ENCODE measurements around the gene TMEM134. TPM values are rescaled to one million over a fixed set of nuclear protein-coding genes. Genes with fewer than 3 reads are reported as not detected.
"Not testable (repeated sequence)": the region's sequence is repeated elsewhere in the genome, so short reads cannot be mapped to it uniquely, and the experiment has no call there.

TMEM134 gene
- total RNA-seq, 4 donors from 2014 or later, result 49.2 to 184 (median 96.6) TPM

DNA sequence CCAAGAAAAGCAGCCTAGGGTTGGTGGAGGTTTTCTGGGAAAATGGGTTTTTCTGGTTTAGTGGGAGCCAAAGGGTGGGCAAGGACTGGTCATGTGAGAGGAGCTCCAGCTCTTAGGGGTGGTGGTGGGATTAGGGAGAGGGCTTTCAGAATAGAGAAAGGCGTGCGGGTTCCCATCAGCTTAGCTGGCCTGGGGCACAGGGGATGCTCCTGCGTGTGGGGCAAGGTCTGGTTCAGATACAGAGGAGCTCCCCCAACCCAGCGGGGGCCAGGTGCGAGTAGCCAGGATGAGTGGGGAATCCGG is 644 bp downstream of the TMEM134 start:
- 3% methylated on average over 6 of the region's 6 CpGs for WGBS, 2 donors
- TF ChIP-seq, protein P1, sequence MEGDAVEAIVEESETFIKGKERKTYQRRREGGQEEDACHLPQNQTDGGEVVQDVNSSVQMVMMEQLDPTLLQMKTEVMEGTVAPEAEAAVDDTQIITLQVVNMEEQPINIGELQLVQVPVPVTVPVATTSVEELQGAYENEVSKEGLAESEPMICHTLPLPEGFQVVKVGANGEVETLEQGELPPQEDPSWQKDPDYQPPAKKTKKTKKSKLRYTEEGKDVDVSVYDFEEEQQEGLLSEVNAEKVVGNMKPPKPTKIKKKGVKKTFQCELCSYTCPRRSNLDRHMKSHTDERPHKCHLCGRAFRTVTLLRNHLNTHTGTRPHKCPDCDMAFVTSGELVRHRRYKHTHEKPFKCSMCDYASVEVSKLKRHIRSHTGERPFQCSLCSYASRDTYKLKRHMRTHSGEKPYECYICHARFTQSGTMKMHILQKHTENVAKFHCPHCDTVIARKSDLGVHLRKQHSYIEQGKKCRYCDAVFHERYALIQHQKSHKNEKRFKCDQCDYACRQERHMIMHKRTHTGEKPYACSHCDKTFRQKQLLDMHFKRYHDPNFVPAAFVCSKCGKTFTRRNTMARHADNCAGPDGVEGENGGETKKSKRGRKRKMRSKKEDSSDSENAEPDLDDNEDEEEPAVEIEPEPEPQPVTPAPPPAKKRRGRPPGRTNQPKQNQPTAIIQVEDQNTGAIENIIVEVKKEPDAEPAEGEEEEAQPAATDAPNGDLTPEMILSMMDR (IDR thresholded peaks at IDR 0.05), result no peak

GRCh38 chr11:67468056-67468455 is 995 bp downstream of the TMEM134 start:
- peaks cover 0 to 13% (median 0%) of the 10 kb centered on the region in 3 donors for H3K36me3 ChIP-seq
- WGBS, 2 donors, result 27 to 50% methylated on average over 5 of the region's 5 CpGs
- peaks cover 4 to 59% (median 33%) of the 10 kb centered on the region in 4 donors for H3K4me1 ChIP-seq
- peak overlapping the region; percentile 82 to 98 (median 86) for H3K4me3 ChIP-seq
- no peaks in the 10 kb centered on the region for H3K27me3 ChIP-seq
- peak overlapping the region; percentile 82 to 93 (median 90) for H3K27ac ChIP-seq
- TF ChIP-seq, protein P1 (IDR thresholded peaks at IDR 0.05), result no peak
- TF ChIP-seq POLR2A (IDR thresholded peaks at IDR 0.05) (no peak), EP300 (IDR thresholded peaks at IDR 0.05) (no peak)
- no peaks in the 10 kb centered on the region for H3K9me3 ChIP-seq
- DNase-seq (ENCODE audit: low spot score in 2 of 2), result no peak

More for the DNA sequence above, 644 bp downstream of the TMEM134 start:
- DNase-seq (ENCODE audit: low spot score in 2 of 2), result no peak
- peak overlapping the region; percentile 82 to 98 (median 86) for H3K4me3 ChIP-seq
- H3K27ac ChIP-seq, result peak overlapping the region; percentile 82 to 93 (median 90)
- no peaks in the 10 kb centered on the region for H3K9me3 ChIP-seq
- H3K36me3 ChIP-seq, result peaks cover 0 to 13% (median 0%) of the 10 kb centered on the region in 3 donors
- H3K27me3 ChIP-seq, result no peaks in the 10 kb centered on the region
- H3K4me1 ChIP-seq, result peaks cover 4 to 58% (median 33%) of the 10 kb centered on the region in 4 donors

- TF ChIP-seq POLR2A (IDR thresholded peaks at IDR 0.05), result no peak
- TF ChIP-seq, protein P1 (IDR thresholded peaks at IDR 0.05), result no peak
- no peak for TF ChIP-seq EP300 (IDR thresholded peaks at IDR 0.05)
- H3K36me3 ChIP-seq, result peaks cover 0 to 13% (median 0%) of the 10 kb centered on the region in 3 donors
- WGBS, 2 donors, result 67 to 74% methylated on average over 11 of the region's 11 CpGs
- DNase-seq (ENCODE audit: low spot score in 2 of 2), result no peak
- no peak overlapping the region for H3K4me3 ChIP-seq
- peak overlapping the region in 3 of 4 donors; percentile 45 to 93 (median 90) for H3K27ac ChIP-seq
- peaks cover 4 to 59% (median 33%) of the 10 kb centered on the region in 4 donors for H3K4me1 ChIP-seq
- no peaks in the 10 kb centered on the region for H3K9me3 ChIP-seq
- no peaks in the 10 kb centered on the region for H3K27me3 ChIP-seq
Measured at GRCh38 chr11:67466962-67467771, 1.9 kb downstream of the TMEM134 start.

- peak overlapping the region in 2 of 4 donors; percentile 45 to 93 for H3K27ac ChIP-seq
- 77 to 80% methylated on average over 5 of the region's 5 CpGs for WGBS, 2 donors
- peaks cover 4 to 59% (median 33%) of the 10 kb centered on the region in 4 donors for H3K4me1 ChIP-seq
- no peak overlapping the region for H3K4me3 ChIP-seq
- no peak for DNase-seq (ENCODE audit: low spot score in 2 of 2)
- TF ChIP-seq EP300 (IDR thresholded peaks at IDR 0.05), result no peak
- no peaks in the 10 kb centered on the region for H3K9me3 ChIP-seq
- no peaks in the 10 kb centered on the region for H3K27me3 ChIP-seq
- H3K36me3 ChIP-seq, result peaks cover 0 to 13% (median 0%) of the 10 kb centered on the region in 3 donors
Measured at GRCh38 chr11:67466367-67466766, 2.7 kb downstream of the TMEM134 start.

- Histone ChIP-seq H3K4me1 (peaks cover 4 to 58% (median 33%) of the 10 kb centered on the region in 4 donors), H3K4me3 (peak overlapping the region in 1 of 4 donors; percentile 63), H3K27ac (peak overlapping the region in 3 of 4 donors; percentile 95 to 98 (median 97)), H3K36me3 (peaks cover 0 to 13% (median 0%) of the 10 kb centered on the region in 3 donors)
- H3K9me3 ChIP-seq; H3K27me3 ChIP-seq; DNase-seq (ENCODE audit: low spot score in 2 of 2): not testable (repeated sequence)
- WGBS, 2 donors, result 58 to 77% methylated on average over 2 of the region's 2 CpGs
Measured at GRCh38 chr11:67465530-67465929, 3.5 kb downstream of the TMEM134 start.

- WGBS, 2 donors, result 40 to 68% methylated on average over 3 of the region's 3 CpGs
- DNase-seq (ENCODE audit: low spot score in 2 of 2), result no peak
- Histone ChIP-seq H3K9me3 (no peaks in the 10 kb centered on the region), H3K27me3 (no peaks in the 10 kb centered on the region), H3K4me1 (peaks cover 4 to 54% (median 32%) of the 10 kb centered on the region in 4 donors), H3K27ac (peak overlapping the region; percentile 87 to 98 (median 96)), H3K36me3 (peaks cover 0 to 13% (median 0%) of the 10 kb centered on the region in 3 donors), H3K4me3 (peak overlapping the region; percentile 47 to 71 (median 56))
- TF ChIP-seq POLR2A (IDR thresholded peaks at IDR 0.05), result no peak
- TF ChIP-seq, protein P1 (IDR thresholded peaks at IDR 0.05), result no peak
- no peak for TF ChIP-seq EP300 (IDR thresholded peaks at IDR 0.05)
Measured at GRCh38 chr11:67465189-67465510, 3.9 kb downstream of the TMEM134 start.
